ENCODE measurements around the gene CLDN7.

DNA sequence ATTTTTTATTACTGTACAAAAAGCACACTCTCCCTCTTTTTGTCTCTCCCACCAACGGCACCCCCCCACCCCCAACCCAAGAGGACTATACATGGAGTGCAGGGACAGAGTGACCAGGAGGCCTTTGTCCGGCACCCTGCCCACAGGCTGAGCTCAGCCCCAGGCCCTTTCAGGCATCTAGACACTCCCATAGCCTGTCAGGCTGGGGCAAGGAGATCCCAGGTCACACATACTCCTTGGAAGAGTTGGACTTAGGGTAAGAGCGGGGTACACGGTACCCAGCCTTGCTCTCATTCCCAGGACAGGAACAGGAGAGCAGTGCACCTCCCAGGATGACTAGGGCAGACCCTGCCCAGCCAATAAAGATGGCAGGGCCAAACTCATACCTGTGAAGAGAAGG lies 2.1 kb downstream of the CLDN7 start:
- TF ChIP-seq CTCF (IDR thresholded peaks at IDR 0.05) (no peak), POLR2A (IDR thresholded peaks at IDR 0.05) (no peak)

All from thyroid gland (tissue), 4 donors.